Spleen (tissue), 11 donors: Measurements from ENCODE around the gene PEAK3. TPM values are rescaled to one million over a fixed set of nuclear protein-coding genes. Genes with fewer than 3 reads are reported as not detected.

Experiments
- DNase-seq: peaks from one replicate; pipeline ENCODE4 v3.0.0-alpha.2; 2020
- H3K27ac ChIP-seq, 8 donors: fragments of 200-600 bp; sonication (generic) in 7 of 8; 1 replicate in 4 of 8; 2 replicates in 4 of 8; pipeline versions ENCODE4 v1.5.0 to v1.8.0; 2016 to 2021; ENCODE audit warnings: inconsistent platforms in 4 of 8, mild to moderate bottlenecking in 4 of 8, moderate library complexity in 1 of 8
- H3K27me3 ChIP-seq, 7 donors: fragments of 200-600 bp; sonication (generic) in 6 of 7; replicated peaks in 1 of 7; 1 replicate in 4 of 7; 2 replicates in 3 of 7; pipeline versions ENCODE4 v1.5.0 to v1.8.0; 2016 to 2021; ENCODE audit warnings: inconsistent platforms in 3 of 7, mild to moderate bottlenecking in 1 of 7
- H3K36me3 ChIP-seq, 6 donors: fragments of 200-600 bp; sonication (generic) in 5 of 6; 1 replicate in 4 of 6; 2 replicates in 2 of 6; pipeline versions ENCODE4 v1.5.0 to v1.8.0; 2016 to 2021; ENCODE audit warnings: inconsistent platforms in 2 of 6
- H3K4me1 ChIP-seq, 6 donors: fragments of 200-600 bp; sonication (generic) in 5 of 6; 1 replicate in 3 of 6; 2 replicates in 3 of 6; pipeline versions ENCODE4 v1.5.0 to v1.8.0; 2016 to 2021; ENCODE audit warnings: inconsistent platforms in 3 of 6
- H3K4me3 ChIP-seq, 8 donors: fragments of 200-600 bp; sonication (generic) in 7 of 8; 1 replicate in 4 of 8; 2 replicates in 4 of 8; pipeline versions ENCODE4 v1.5.0 to v1.8.0; 2016 to 2021; ENCODE audit warnings: inconsistent platforms in 4 of 8, mild to moderate bottlenecking in 4 of 8, moderate library complexity in 2 of 8
- H3K9me3 ChIP-seq, 8 donors: fragments of 200-600 bp; sonication (generic) in 7 of 8; 1 replicate in 4 of 8; 2 replicates in 4 of 8; pipeline versions ENCODE4 v1.5.0 to v1.8.0; 2016 to 2021; ENCODE audit warnings: inconsistent platforms in 4 of 8
- POLR2A ChIP-seq, 3 donors: fragments of 450-650 bp; IDR thresholded peaks; one replicate each; pipeline ENCODE4 v1.5.1; 2017; ENCODE audit warnings: antibody characterized with exemption in 3 of 3, mild to moderate bottlenecking in 1 of 3
- POLR2AphosphoS5 ChIP-seq, 3 donors: sonication (generic); formaldehyde crosslinking; IDR thresholded peaks; one replicate each; pipeline ENCODE4 v1.5.1; 2017; ENCODE audit warnings: antibody characterized with exemption in 3 of 3
- WGBS, 5 donors: extraction: QIAGEN DNeasy Blood & Tissue Kit in 3 of 5; methylation state at CpG; one replicate each; pipeline versions ENCODE4 v1.1.5 to v1.1.7; 2013 to 2018; 5-methylcytosine and 5-hydroxymethylcytosine counted together
- intact Hi-C: fragments of 100-400 bp; cut with DNase I; formaldehyde crosslinking; loops from one replicate; pipeline ENCODE4 v1.15.0; 2023; ENCODE audit warnings: low total_unique reads
- polyA plus RNA-seq, 3 donors: library from polyadenylated mRNA; stranded (reverse); fragments of 200-250 nt; gene quantifications; one replicate each; pipeline ENCODE4 v1.2.1, GENCODE V29; 2013
- total RNA-seq, 7 donors: library from RNA; depleted of rRNA in 3 of 7; stranded (reverse); fragments of >200 nt in 3 of 7; fragmentation: NEBNext Ultra II Directional in 4 of 7; extraction: Animal tissue kit (Norgen Biotek cat#: 25700) in 4 of 7; gene quantifications; one replicate each; pipeline versions ENCODE4 v1.1.0 to v1.2.1, GENCODE V29; 2016 to 2021
- TF ChIP-seq, protein P1 (sequence below), 11 experiments: fragments of 200-600 bp in 7 of 11; fragments of 450-650 bp in 4 of 11; sonication (generic) in 4 of 11; IDR thresholded peaks in 8 of 11; conservative IDR thresholded peaks in 3 of 11; 1 replicate in 7 of 11; 2 replicates in 4 of 11; pipeline versions ENCODE4 v1.4.0 to v1.8.0; 2016 to 2021; ENCODE audit warnings: antibody characterized with exemption in 11 of 11, inconsistent platforms in 4 of 11, mild to moderate bottlenecking in 1 of 11
- donor health status: healthy with polysubstance abuse.
- donor health status: DM: no; HTN: no; CAD: no; lungs with moderate emphysema.
- donor health status: DM: no; HTN: no; CAD: no.
- donor health status: Bipolar disorder and iron deficiency.
- donor health status: healthy.
- donor health status: DM: no; HTN: no; CAD: no.
- donor health status: DM: yes; HTN: yes; CAD: no.

The PEAK3 gene
- total and polyA plus RNA-seq, 10 donors, result 0.30 to 17.4 (median 6.4) TPM

DNA sequence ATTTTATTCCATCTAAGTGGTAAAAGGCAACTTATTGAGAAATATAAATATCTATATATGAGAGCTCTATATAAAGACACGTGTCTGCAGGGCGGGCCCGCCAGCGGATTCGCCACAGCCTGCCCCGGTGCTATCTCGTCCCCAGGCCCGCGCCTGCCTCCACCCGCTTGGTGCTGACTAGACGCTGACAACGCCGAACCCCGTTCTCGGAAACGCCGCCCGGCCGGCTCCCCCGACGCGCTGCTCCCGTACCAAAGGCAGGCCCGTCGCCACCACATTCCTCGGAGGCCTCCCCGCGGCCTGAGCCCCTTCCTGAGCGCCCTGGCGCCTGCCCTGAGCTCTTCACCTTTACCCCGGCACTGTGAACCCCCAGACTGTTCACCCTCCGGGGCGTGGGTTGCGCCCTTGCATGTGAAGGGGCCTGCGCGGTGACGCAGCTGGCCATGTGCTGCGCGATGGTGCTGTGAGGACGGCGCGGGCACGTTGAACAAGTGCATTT is 51.9 kb downstream of the PEAK3 start:
- Histone ChIP-seq H3K36me3 (peaks cover 0 to 94% (median 78%) of the 10 kb centered on the region in 6 donors), H3K9me3 (no peaks in the 10 kb centered on the region), H3K4me1 (peaks cover 5 to 65% (median 22%) of the 10 kb centered on the region in 6 donors), H3K27me3 (no peaks in the 10 kb centered on the region), H3K4me3 (no peak overlapping the region), H3K27ac (no peak overlapping the region)
- no peak for DNase-seq
- 93 to 95% (median 95%) methylated on average over 43 of the region's 43 CpGs for WGBS, 5 donors
- TF ChIP-seq POLR2A (IDR thresholded peaks at IDR 0.05) (no peak), POLR2AphosphoS5 (IDR thresholded peaks at IDR 0.05) (peak in 2 of 3 donors; percentile 37 to 58)
- TF ChIP-seq, protein P1, sequence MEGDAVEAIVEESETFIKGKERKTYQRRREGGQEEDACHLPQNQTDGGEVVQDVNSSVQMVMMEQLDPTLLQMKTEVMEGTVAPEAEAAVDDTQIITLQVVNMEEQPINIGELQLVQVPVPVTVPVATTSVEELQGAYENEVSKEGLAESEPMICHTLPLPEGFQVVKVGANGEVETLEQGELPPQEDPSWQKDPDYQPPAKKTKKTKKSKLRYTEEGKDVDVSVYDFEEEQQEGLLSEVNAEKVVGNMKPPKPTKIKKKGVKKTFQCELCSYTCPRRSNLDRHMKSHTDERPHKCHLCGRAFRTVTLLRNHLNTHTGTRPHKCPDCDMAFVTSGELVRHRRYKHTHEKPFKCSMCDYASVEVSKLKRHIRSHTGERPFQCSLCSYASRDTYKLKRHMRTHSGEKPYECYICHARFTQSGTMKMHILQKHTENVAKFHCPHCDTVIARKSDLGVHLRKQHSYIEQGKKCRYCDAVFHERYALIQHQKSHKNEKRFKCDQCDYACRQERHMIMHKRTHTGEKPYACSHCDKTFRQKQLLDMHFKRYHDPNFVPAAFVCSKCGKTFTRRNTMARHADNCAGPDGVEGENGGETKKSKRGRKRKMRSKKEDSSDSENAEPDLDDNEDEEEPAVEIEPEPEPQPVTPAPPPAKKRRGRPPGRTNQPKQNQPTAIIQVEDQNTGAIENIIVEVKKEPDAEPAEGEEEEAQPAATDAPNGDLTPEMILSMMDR (IDR thresholded peaks at IDR 0.05 in 8 of 11, conservative IDR thresholded peaks at IDR 0.05 in 3 of 11), result no peak
- intact Hi-C loops, result loop anchor here (10.0 kb wide), 1 partner anchor 65 kb away; the partner anchor contains the start of gene DOT1L

- Histone ChIP-seq H3K27ac (peak overlapping the region in 1 of 8 donors; percentile 70), H3K4me3 (no peak overlapping the region), H3K4me1 (peaks cover 0 to 65% (median 17%) of the 10 kb centered on the region in 6 donors), H3K27me3 (no peaks in the 10 kb centered on the region), H3K36me3 (peaks cover 0 to 100% (median 81%) of the 10 kb centered on the region in 6 donors), H3K9me3 (no peaks in the 10 kb centered on the region)
- WGBS, 5 donors, result 91 to 94% (median 92%) methylated on average over 32 to 45 of the region's 45 CpGs
- DNase-seq, result no peak
- TF ChIP-seq POLR2AphosphoS5 (IDR thresholded peaks at IDR 0.05) (peak in 2 of 3 donors; percentile 4 to 55), POLR2A (IDR thresholded peaks at IDR 0.05) (no peak)
- TF ChIP-seq, protein P1 (IDR thresholded peaks at IDR 0.05 in 8 of 11, conservative IDR thresholded peaks at IDR 0.05 in 3 of 11), result no peak
- intact Hi-C loops, result loop anchor here (10.0 kb wide), 1 partner anchor 65 kb away; the partner anchor contains the start of gene DOT1L
These were observed 52.6 kb downstream of the PEAK3 start for GRCh38 chr19:2229103-2230032.

DNA sequence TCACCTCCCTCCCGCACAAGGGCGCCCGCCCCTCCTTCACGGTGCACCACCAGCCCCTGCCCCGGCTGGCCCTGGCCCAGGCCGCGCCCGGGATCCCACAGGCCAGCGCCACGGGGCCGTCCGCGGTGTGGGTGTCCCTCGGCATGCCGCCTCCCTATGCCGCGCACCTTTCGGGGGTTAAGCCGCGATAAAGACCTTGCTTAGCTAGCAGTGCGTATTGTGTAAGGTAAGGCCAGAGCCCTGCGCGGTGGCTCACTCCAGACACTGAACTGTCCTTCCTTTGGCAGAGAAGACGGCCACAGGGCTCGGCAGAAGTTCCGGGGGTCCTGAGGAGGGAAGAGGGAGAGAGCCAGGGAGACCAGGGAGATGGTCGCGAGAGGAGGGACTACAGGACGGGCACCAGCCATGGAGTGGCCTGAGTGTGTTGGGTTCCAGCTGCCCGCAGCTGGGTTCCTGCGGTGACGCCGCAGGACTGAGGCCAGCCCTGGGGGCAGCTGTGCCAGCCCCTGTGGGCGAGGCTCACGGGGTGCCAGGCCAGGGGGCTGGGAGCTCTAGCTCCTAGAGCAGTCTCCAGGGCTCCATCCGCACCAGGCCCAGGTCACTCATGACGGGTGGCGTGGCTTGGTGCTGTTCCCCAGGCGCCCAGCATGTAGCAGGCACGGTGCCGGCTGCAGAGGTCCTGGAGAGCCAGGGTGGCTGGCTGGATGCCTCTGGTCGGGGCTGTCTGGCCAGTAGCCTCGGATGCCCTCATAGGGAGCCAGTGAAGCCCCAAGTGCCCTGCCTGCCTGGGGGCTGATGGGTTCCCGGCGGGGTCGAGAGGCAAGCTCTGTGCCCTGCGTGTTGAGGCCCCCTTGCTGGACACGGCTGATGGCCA is 53.6 kb downstream of the PEAK3 start:
- intact Hi-C loops, result no loop called here
- Histone ChIP-seq H3K9me3 (no peaks in the 10 kb centered on the region), H3K27ac (peak overlapping the region in 5 of 8 donors; percentile 20 to 70 (median 59)), H3K4me3 (peak overlapping the region in 1 of 8 donors; percentile 25), H3K36me3 (peaks cover 0 to 100% (median 78%) of the 10 kb centered on the region in 6 donors), H3K4me1 (peaks cover 0 to 65% (median 17%) of the 10 kb centered on the region in 6 donors), H3K27me3 (no peaks in the 10 kb centered on the region)
- WGBS, 5 donors, result 91 to 95% (median 95%) methylated on average over 32 to 48 of the region's 48 CpGs
- TF ChIP-seq POLR2AphosphoS5 (IDR thresholded peaks at IDR 0.05) (peak in 1 of 3 donors; percentile 54), POLR2A (IDR thresholded peaks at IDR 0.05) (no peak)
- TF ChIP-seq, protein P1 (IDR thresholded peaks at IDR 0.05 in 8 of 11, conservative IDR thresholded peaks at IDR 0.05 in 3 of 11), result no peak
- no peak for DNase-seq
